COLO668 (cell line): Measurements from ENCODE around the gene CHN2.
A peak's percentile ranks its signal among the peaks of the same experiment; 100 is the strongest.

Experiments used
- DNase-seq: peaks from one replicate; lab custom pipeline; 2025; ENCODE audit not compliant: unreplicated experiment; lab: John Stamatoyannopoulos, UW

The CHN2 gene

DNA sequence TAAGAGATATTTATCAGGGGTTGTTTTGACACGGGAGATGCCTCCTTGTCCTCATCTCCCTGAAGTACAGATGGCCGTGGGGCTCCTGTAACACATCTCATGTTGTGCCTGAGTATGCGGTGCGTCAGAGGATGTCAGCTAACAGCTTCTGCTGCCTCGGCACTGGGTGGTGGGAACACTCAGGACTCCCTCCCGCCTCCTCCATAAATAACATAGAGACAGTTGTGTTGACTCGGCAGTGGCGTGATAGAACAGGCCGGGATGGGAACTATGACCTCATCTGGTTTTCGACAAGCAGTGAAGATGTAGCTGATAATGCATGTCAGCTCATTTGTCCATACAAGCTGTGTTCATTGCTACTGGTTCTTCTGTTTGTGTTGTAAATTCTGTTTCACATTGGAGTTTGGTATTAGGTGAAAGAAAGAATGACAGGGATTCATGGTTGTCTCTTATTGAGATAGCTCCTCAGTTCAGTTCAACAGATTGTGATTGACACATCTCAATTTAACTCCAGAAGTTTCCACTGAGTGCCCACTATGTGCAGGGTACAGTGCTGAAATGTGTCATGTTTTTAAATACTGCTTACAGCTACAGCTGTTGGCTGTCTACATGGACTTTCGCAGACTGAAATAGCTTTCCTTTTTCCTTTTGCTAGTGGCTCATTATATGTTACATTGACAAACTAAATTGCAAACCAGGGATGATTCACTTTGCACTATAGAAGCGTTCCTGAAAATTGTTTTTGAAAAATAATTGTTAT lies 87.4 kb downstream of the CHN2 start:
- peak; percentile 95 for DNase-seq

- DNase-seq, result peak; percentile 78
These were observed 88.3 kb downstream of the CHN2 start for GRCh38 chr7:29282819-29283414.

DNA sequence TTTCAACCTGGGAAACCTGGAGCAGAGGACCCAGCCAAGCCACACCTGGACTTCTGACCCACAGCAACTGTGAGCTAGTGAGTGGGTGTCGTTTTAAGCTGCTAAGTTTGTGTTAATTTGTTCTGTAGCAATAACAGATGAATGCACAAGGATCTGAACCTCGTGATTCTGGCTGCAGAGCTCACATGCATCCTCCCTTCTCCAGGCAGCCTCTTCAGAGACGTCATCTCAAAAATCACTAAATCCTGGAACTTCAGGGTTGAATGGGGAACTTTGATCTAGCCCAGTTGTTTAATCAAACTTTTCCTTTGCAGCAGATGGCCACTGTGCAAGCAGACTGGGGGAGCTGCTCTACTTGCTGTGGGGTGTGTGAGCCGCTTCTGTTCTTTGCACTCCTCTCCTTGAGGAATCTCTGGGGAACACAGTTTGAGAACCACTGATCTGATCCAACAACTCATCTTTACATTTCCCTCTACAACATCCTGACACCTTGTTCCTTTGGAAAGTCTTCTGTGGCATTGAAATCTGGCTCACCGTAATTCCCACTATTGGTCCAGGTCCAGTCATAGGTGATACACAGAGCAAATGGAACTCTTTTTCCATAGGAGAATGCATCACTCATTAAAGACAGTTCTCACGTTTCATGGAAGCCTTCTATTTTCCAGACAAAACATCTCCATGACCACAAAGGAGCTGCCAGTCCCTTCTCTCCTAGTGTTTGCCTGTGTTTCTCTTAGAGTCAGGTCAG lies 90.3 kb downstream of the CHN2 start:
- DNase-seq, result no peak

- peak; percentile 84 for DNase-seq
These were observed 90.8 kb downstream of the CHN2 start for GRCh38 chr7:29285444-29285793.

- peak; percentile 62 for DNase-seq
These were observed 91.3 kb downstream of the CHN2 start for GRCh38 chr7:29285861-29286260.

- no peak for DNase-seq
These were observed 92.8 kb downstream of the CHN2 start for GRCh38 chr7:29287366-29287765.

- DNase-seq, result no peak
These were observed 93.9 kb downstream of the CHN2 start for GRCh38 chr7:29288181-29289091.

DNA sequence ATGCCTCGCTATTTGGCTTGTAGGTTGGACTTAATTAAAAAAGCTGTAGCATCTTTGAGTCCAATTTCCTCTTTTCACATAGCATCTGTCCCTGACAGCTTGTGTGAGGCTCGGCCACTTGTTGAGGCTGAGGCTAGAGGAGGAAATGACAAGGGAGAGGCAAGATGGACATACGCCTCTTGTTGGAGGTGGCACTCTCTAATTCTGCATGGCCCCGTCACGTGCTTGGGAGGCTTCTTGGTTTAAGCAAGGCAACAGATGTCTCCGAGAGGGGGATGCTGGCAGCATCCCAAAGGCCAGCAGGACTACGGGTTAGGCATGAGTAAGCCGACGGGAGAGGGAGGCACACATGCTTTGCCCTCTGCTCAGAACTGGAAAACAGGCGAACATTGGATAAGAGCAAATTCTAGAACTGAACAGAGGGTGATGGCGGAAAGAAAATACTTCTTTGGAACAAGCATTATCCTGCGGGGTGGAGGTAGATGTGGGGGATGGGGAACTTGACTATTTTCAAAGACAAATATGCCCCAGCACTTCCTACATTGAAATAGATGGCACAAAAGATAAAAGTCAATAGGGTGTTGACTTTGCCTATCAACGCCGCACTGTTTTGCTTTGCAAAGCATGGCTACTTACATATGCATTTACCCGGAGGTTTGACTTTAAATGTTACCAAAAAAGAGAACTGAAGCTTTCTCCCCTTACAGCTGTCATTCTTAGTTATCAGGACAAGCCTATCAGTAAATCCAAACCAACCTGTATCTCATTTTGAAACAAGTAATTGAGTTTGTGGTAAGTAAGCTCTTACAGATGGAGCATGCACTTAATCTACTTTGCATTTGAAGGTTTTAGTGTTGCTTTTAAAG lies 94.8 kb downstream of the CHN2 start:
- DNase-seq, result peak; percentile 91

DNA sequence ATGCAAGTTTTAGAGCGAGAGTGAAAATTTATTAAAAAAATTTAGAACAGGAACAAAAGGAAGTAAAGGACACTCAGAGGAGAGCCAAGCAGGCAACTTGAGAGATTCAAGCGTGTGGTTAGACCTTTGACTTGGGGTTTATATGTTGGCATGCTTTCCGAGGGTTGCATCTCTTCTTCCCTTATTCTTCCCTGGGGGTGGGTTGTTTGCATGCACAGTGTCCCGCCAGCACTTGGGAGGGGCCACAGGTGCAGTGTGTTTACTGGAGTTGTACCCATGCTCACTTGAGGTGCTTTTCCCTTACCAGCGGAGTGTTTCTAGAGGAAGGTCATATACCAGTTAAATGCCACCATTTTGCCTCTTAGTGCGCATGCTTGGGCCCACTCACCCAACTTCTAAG lies 96.3 kb downstream of the CHN2 start:
- DNase-seq, result no peak

GRCh38 chr7:29291723-29292618 lies 97.4 kb downstream of the CHN2 start:
- no peak for DNase-seq

DNA sequence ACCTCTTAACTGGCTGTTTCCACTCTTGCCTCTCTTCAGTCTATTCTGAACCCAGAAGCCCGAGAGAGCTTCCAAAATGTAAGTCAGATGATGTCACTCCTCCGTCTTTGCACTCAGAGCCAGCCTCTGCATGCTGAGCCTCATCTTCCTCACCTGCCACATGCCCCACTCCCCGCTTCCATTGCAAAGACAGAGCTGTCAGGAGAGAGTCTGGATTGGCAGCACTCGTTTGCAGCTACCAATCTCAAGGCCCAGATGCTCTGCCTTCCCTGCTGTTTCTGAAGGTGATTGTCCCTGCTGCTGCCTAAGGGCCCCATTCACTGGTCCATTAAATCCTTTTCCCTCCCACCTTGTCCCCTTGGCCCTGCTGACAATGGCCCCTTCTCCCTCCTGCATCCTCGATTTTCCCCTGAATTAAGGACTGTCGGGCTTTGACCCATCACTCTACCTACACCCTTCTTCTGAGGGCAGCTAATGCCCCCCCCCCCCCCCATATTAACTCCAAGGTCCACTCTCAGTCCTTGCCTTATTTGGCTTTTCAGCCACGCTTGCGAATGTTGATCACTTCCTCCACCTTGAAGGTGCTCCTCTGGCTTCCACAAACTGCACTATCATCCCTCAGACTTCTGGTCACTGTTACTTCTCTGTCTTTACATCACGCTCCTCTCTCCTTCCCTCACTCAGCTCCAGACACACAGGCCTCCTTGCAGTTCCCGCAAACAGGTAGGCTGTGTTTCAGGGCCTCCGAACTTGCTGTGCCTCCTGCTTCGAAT lies 98.5 kb downstream of the CHN2 start:
- no peak for DNase-seq

- no peak for DNase-seq
These were observed 101.8 kb downstream of the CHN2 start for GRCh38 chr7:29296421-29296820.

GRCh38 chr7:29297194-29297890 lies 102.8 kb downstream of the CHN2 start:
- peak; percentile 32 for DNase-seq

- no peak for DNase-seq
These were observed 104.5 kb downstream of the CHN2 start for GRCh38 chr7:29299086-29299485.

- DNase-seq, result no peak
These were observed 105.5 kb downstream of the CHN2 start for GRCh38 chr7:29300026-29300480.

DNA sequence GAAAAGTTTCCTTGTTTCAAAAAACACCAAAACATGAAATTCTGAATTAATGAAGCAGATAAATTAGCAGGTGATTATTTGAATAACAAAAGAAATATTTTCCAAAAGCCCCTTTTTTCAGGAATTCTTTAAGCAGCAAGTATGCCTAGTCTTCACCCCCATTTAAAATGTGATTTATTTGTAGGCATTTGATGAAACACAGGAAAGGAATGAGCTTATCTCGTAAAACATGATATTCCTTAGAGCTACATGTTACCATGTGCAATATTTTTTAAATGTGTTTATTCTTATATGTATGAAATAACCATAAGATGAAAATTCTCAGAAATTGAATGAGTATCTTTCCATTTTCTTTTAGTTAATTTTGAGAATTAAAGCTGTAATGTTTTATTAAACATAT lies 106.1 kb downstream of the CHN2 start:
- no peak for DNase-seq

DNA sequence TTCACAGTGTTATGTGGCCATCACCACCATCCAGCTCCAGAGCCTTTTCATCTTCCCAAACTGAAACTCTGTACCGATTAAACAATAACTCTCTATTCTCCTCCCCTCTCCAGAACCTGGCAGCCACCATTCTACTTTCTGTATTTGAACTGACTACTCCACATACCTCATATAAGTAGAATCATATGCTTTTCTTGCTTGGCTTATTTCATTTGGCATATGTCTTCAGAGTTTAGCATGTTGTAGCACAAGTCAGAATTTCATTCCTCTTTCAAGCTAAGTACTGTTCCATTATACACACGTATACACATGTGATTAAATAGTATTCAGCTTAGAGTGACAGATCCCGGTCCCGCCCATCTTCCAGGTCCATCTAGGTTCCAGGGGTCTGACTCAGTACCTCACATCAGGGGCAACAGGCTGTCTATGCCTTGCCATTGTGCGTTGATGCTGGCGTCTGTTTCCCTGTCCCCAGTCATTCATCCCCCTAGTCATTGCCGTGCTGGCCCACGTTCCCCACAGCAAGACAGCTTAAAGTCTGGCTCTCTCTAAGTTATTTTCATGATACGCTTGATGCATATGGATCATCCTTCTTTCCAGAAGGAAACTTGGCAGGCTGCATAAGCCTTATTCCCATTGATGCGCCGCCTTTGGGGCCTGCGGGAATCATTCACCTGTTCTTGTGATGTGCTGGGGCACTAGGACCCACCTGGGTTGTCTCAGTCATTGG lies 108.3 kb downstream of the CHN2 start:
- no peak for DNase-seq
